Immature natural killer cell (primary cell): ENCODE measurements around the gene CST9. TPM values are rescaled to one million over a fixed set of nuclear protein-coding genes. Genes with fewer than 3 reads are reported as not detected.

ENCODE experiments used
- polyA plus RNA-seq, 3 donors: library from polyadenylated mRNA; unstranded; fragments of 300-500 nt; fragmentation: Illumina TruSeq; gene quantifications; one replicate each; pipeline ENCODE4 v1.2.3, GENCODE V29; 2021

The CST9 gene
- polyA plus RNA-seq, 3 donors from 2014 or later: not detected

Other genes with a start within 250 kb of the CST9 start
- gene GZF1, start 243.7 kb downstream of the CST9 start, polyA plus RNA-seq: 1 to 10 TPM; 3.5 to 7.0 (median 5.5) TPM
- gene NAPB, start 184.4 kb downstream of the CST9 start, polyA plus RNA-seq: 10 to 100 TPM in 1 of 3 donors, 1 to 10 TPM in 2; 6.1 to 11.2 (median 7.0) TPM
- not detected for gene CSTL1, start 166.2 kb downstream of the CST9 start, polyA plus RNA-seq
- not detected for gene CST11, start 153.0 kb downstream of the CST9 start, polyA plus RNA-seq
- not detected for gene CST8, start 114.8 kb downstream of the CST9 start, polyA plus RNA-seq
- not detected for gene CST9L, start 37.4 kb downstream of the CST9 start, polyA plus RNA-seq
- 100 to 1,000 TPM in 2 of 3 donors, 10 to 100 TPM in 1; 60.0 to 290 (median 289) TPM for gene CST3, start 32.0 kb upstream of the CST9 start, polyA plus RNA-seq
- gene CST4, start 83.1 kb upstream of the CST9 start, polyA plus RNA-seq: not detected
- not detected for gene CST1, start 145.0 kb upstream of the CST9 start, polyA plus RNA-seq
- not detected for gene CST2, start 220.8 kb upstream of the CST9 start, polyA plus RNA-seq